ENCODE data around the gene GTPBP6. TPM values are rescaled to one million over a fixed set of nuclear protein-coding genes. Genes with fewer than 3 reads are reported as not detected.

Gene GTPBP6
- total RNA-seq, 6 experiments from 2014 or later, result 35.1 to 40.2 (median 37.4) TPM

DNA sequence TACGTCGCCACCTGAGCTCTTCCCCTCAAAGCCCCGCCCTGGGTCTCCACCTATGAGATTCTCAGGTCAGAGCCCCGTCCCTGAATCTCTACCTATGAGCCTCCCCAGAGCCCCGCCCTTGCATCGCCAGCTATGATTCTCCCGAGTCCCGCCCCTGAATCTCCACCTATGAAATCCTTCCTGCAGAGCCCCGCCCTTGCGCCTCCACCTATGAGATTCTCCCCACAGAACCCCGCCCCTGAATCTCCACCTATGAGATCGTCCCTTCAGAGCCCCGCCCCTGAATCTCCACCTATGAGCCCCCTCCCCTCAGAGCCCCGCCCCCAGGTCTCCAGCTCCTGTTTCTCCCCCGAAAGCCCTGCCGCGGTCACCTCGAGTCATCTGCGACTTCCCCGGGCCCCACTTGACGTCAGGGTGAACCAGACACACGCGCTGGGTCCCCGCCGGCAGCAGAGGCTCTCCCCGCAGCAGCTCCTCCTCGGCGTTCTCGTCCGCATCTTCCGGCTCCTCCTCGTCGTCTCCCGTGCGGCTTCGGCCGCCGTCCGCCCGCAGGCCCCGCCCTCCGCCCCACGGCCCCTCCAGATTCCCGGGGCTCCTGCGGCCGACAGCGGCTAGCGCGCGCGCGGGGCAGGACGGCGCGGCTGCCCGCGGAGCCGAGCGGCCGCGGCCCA lies 393 bp downstream of the GTPBP6 start:
- TF ChIP-seq, protein P1, sequence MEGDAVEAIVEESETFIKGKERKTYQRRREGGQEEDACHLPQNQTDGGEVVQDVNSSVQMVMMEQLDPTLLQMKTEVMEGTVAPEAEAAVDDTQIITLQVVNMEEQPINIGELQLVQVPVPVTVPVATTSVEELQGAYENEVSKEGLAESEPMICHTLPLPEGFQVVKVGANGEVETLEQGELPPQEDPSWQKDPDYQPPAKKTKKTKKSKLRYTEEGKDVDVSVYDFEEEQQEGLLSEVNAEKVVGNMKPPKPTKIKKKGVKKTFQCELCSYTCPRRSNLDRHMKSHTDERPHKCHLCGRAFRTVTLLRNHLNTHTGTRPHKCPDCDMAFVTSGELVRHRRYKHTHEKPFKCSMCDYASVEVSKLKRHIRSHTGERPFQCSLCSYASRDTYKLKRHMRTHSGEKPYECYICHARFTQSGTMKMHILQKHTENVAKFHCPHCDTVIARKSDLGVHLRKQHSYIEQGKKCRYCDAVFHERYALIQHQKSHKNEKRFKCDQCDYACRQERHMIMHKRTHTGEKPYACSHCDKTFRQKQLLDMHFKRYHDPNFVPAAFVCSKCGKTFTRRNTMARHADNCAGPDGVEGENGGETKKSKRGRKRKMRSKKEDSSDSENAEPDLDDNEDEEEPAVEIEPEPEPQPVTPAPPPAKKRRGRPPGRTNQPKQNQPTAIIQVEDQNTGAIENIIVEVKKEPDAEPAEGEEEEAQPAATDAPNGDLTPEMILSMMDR (IDR thresholded peaks at IDR 0.05), result no peak
- H3K27ac Mint-ChIP-seq, result peak overlapping the region; percentile 98
- H3K4me3 Mint-ChIP-seq, result peak overlapping the region; percentile 94
- peaks cover 5% of the 10 kb centered on the region for H3K27me3 Mint-ChIP-seq (ENCODE audit: insufficient read depth)
- H3K9me3 Mint-ChIP-seq, result peaks cover 6% of the 10 kb centered on the region; the same call in 1 of the 2 replicates
- H3K4me1 Mint-ChIP-seq (ENCODE audit: low read depth), result no peaks in the 10 kb centered on the region
- peaks cover 12% of the 10 kb centered on the region for H3K36me3 Mint-ChIP-seq (ENCODE audit: low read depth)
- DNase-seq, result peak; percentile 98

DNA sequence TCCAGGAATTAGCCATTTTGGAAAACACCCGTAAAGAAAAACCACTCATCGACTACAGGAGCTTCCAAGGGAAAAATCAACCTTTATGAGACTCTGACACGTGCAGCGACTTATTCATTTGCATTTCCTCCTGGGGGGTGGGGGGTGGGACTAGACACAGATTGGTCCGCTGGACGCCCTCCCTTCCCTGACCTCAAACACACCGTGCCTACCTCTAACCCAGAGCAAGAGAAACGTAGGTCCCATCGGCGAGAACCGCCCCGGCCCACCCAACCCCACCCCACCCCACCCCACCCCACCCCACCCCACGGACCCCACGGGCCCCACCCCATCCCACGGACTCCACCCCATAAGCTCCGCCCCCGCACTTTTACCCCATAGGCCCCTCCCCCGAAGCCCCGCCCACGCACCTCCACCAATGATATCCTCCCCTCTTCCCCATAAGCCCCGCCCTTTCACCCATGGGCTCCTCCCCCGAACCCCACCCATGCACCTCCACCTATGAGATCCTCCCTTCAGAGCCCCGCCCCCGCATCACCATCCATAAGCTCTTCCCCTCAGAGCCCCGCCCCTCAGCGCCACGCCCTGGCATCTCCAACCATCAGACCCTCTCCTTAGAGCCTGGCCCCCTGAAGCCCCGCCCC lies 1.1 kb downstream of the GTPBP6 start:
- peaks cover 13% of the 10 kb centered on the region for H3K36me3 Mint-ChIP-seq (ENCODE audit: low read depth)
- TF ChIP-seq, protein P1 (IDR thresholded peaks at IDR 0.05), result no peak
- peak overlapping the region; percentile 98 for H3K27ac Mint-ChIP-seq
- peak overlapping the region; percentile 94 for H3K4me3 Mint-ChIP-seq
- no peak for DNase-seq
- H3K9me3 Mint-ChIP-seq, result peaks cover 6% of the 10 kb centered on the region; the same call in 1 of the 2 replicates
- H3K4me1 Mint-ChIP-seq (ENCODE audit: low read depth), result no peaks in the 10 kb centered on the region
- peaks cover 5% of the 10 kb centered on the region for H3K27me3 Mint-ChIP-seq (ENCODE audit: insufficient read depth)

DNA sequence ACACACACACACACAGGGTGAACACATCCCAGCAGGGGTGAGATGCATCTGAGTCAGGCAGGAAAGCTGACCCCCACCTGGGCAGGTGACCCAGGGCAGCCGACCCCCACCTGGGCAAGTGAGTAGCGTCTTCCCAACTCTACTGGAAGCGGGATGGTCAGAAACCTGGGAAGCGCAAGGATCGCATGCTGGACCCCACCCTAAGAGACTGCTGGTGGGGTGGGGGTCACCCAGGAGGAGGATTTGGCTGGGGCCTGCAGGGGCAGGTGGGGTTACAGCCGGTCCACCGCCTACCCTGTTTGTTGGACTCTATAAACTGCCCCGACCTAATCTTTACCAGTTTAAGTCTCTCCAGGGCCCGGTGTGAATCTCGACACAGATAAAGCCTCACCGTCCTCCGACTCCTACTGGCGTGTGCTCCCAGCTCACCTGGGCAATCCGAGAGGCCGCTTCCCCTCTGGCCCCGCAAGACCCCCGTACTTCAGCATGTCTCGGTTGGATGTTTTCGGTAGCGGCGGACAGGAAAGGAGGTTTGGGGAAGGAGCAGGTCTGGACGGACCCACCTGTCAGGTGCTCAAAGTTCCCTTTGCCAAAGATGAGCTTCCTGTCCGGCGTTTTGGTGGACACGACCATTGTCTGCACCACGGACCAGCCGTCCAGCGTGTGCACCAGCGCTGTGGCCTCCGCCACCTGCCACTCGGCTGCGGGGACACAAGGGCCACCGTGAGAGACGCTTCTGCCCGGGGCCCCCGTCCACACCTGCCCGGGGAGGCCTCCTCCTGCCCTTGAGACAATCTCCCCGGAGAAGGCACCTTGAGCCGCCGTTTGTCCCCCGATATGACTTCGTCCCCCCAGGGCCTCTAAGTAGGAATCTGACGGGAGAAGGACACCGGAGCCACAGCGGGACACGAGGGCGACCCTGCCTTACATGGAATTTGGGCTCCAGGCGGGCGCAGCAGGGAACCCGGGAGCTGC lies 2.0 kb downstream of the GTPBP6 start:
- Mint-ChIP-seq H3K27ac (no peak overlapping the region), H3K9me3 (peaks cover 6% of the 10 kb centered on the region; the same call in 1 of the 2 replicates), H3K27me3 (ENCODE audit: insufficient read depth) (peaks cover 5% of the 10 kb centered on the region), H3K4me1 (ENCODE audit: low read depth) (no peaks in the 10 kb centered on the region), H3K4me3 (peak overlapping the region; percentile 15; the same call in 1 of the 2 replicates), H3K36me3 (ENCODE audit: low read depth) (peaks cover 19% of the 10 kb centered on the region)
- no peak for DNase-seq
- TF ChIP-seq, protein P1 (IDR thresholded peaks at IDR 0.05), result no peak

DNA sequence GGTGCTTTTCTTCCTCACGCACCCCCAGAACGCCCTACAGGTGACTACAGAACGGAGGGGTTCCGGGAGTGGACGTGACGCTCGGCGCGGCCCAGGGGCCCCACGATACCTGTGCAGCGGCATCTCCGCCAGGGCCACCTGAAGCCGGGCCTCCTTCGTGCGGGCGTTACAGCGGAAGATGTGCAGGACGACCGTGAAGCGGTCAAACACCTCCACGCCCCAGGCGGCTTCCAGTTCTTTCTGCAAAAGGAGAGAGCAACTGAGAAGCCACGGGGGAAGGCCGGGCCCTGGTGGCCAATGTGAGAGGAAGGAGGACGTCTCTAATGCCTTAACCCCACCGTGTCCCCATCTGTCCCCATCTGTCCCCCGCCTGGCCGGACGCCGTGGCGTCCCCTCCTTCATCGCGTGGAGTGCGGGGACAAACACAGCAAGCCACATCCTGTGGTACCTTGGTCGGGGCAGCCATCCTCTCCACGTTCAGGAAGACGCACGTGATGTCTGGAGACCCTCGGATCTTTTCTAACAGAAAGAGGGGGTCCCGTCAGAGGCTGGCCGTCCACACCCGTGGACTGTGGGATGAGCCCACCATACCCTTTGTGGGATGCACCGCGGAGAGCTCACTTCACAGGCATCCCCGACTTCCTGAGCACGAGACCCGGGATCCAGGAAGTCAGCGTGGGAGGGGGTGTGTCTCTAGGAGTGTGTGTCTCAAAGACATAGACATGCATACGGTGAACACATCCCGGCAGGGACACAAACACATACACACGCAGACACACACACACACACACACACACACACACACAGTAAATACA lies 3.6 kb downstream of the GTPBP6 start:
- Mint-ChIP-seq H3K4me1 (ENCODE audit: low read depth) (no peaks in the 10 kb centered on the region), H3K9me3 (peaks cover 6% of the 10 kb centered on the region; the same call in 1 of the 2 replicates), H3K36me3 (ENCODE audit: low read depth) (peaks cover 20% of the 10 kb centered on the region), H3K27me3 (ENCODE audit: insufficient read depth) (peaks cover 5% of the 10 kb centered on the region), H3K4me3 (no peak overlapping the region), H3K27ac (no peak overlapping the region)
- no peak for DNase-seq
- TF ChIP-seq, protein P1 (IDR thresholded peaks at IDR 0.05), result no peak

DNA sequence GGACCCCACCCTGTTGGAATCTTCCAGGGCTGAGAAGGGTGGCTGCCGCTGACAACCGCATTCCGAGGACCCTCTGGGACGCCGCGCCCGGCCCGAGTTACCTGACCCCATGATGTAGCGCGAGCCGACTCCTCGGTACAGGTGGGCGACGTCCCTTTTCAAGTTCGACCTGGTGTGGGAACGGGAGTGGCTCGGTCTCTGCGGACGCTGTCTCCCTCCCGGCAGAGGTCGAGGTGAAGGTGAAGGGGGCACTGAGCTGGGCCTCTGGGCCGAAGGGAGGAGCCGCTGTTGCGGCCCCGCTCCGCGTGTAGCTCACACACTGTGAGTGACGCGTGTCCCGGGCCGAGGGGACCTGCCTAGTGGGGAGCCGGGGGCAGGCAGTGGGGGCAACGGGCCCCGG lies 4.5 kb downstream of the GTPBP6 start:
- peaks cover 24% of the 10 kb centered on the region for H3K36me3 Mint-ChIP-seq (ENCODE audit: low read depth)
- no peak overlapping the region for H3K4me3 Mint-ChIP-seq
- DNase-seq, result no peak
- peaks cover 5% of the 10 kb centered on the region for H3K27me3 Mint-ChIP-seq (ENCODE audit: insufficient read depth)
- TF ChIP-seq, protein P1 (IDR thresholded peaks at IDR 0.05), result no peak
- no peak overlapping the region for H3K27ac Mint-ChIP-seq
- peaks cover 6% of the 10 kb centered on the region; the same call in 1 of the 2 replicates for H3K9me3 Mint-ChIP-seq
- no peaks in the 10 kb centered on the region for H3K4me1 Mint-ChIP-seq (ENCODE audit: low read depth)

Data from HFFc6 (cell line).